ENCODE data around the gene PRPF8. TPM values are rescaled to one million over a fixed set of nuclear protein-coding genes. Genes with fewer than 3 reads are reported as not detected.

PRPF8 gene
- total RNA-seq, 4 donors from 2014 or later, result 123 to 413 (median 243) TPM

DNA sequence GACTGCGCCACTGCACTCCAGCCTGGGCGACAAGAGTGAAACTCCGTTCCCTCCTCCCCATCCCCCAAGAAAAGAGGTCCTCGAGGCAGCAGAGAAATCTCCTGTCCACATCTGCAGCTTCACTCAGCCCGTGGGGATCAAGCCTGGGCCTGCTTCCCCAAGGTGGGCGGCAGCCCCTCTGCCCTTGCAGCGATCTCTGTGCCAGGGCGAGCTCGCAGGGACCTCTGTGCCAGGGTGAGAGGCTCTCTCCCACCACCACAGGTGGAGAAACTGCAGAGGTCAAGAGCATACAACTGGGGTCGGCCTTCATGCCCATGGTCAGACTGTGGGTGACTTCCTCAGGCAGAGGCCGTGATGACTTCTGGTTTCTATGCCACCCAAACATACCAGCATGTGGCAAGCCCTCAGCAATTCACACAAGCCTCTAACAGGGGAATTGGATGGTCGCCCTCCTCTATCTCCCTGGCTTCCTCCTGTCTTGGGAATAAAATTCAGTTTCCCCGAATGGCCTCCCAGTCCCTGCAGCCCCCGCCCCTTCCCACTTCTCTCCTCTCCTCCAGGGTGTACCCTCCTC, 61.5 kb downstream of the PRPF8 start:
- TF ChIP-seq POLR2A (IDR thresholded peaks at IDR 0.05), result no peak
- TF ChIP-seq CTCF (IDR thresholded peaks at IDR 0.05), result no peak
- no peak for DNase-seq
- Histone ChIP-seq H3K4me1 (no peaks in the 10 kb centered on the region), H3K4me3 (no peak overlapping the region), H3K27ac (no peak overlapping the region), H3K9me3 (no peaks in the 10 kb centered on the region), H3K36me3 (no peaks in the 10 kb centered on the region), H3K27me3 (no peaks in the 10 kb centered on the region)
- intact Hi-C loops (cut with DNase I; ENCODE audit: low total_unique reads), result no loop called here

GRCh38 chr17:1621273-1621954, 63.3 kb downstream of the PRPF8 start:
- no peaks in the 10 kb centered on the region for H3K27me3 ChIP-seq
- no peak for DNase-seq
- H3K27ac ChIP-seq, result no peak overlapping the region
- no peaks in the 10 kb centered on the region for H3K4me1 ChIP-seq
- TF ChIP-seq POLR2A (IDR thresholded peaks at IDR 0.05), result no peak
- no peak for TF ChIP-seq CTCF (IDR thresholded peaks at IDR 0.05)
- no peaks in the 10 kb centered on the region for H3K9me3 ChIP-seq
- no peak overlapping the region for H3K4me3 ChIP-seq
- intact Hi-C loops (cut with DNase I; ENCODE audit: low total_unique reads), result no loop called here
- H3K36me3 ChIP-seq, result no peaks in the 10 kb centered on the region

DNA sequence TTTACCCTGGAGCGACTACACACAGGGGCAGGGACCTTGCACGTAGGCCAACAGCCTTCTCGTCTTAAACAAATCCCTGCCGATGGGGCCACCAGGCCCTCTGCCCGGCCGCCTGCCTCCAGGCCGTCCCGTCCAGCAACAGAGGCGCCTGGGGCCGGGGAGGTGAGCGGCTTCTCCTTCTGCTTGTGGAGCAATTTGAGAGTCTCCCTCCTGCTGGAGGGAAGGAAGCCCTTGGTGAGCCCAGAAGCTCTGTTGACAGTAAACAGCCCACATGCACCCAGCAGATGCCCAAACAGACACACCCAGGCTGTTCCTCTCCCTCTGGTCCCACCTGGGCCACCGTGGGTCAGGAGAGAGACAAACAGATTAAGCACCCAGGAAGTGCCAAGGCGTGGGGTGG, 64.2 kb downstream of the PRPF8 start:
- intact Hi-C loops (cut with DNase I; ENCODE audit: low total_unique reads), result no loop called here
- H3K9me3 ChIP-seq, result no peaks in the 10 kb centered on the region
- no peak for DNase-seq
- H3K4me3 ChIP-seq, result no peak overlapping the region
- no peaks in the 10 kb centered on the region for H3K4me1 ChIP-seq
- no peak for TF ChIP-seq CTCF (IDR thresholded peaks at IDR 0.05)
- H3K36me3 ChIP-seq, result no peaks in the 10 kb centered on the region
- H3K27ac ChIP-seq, result no peak overlapping the region
- no peaks in the 10 kb centered on the region for H3K27me3 ChIP-seq

DNA sequence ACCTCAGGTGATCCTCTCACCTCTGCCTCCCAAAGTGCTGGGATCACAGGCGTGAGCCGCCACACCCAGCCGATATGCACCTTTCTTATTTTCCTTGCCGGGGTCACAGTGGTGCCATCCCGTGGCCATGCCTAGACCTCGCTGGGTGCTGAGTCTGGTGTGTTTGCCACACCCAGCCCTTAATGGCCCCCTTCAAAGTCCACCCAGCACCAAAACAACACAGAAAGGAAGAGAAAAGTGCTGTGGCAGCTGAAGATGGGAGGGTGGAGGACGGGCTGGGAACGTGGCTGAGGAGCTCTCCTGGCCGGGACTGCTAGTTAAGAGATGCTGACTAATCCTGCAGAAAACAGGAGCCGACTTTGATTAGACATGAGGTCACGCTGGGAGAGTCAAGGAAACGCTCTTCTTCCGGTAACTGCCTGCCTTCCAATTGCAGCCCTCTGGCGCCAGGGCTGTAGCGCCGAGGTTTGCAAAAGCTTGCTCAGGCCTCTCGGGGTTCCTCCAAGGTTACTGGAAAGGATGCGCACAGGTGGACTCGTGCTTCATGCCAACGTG, 67.0 kb downstream of the PRPF8 start:
- Histone ChIP-seq H3K9me3 (no peaks in the 10 kb centered on the region), H3K27me3 (no peaks in the 10 kb centered on the region), H3K27ac (peak overlapping the region in 1 of 2 donors; percentile 54), H3K4me1 (no peaks in the 10 kb centered on the region), H3K36me3 (no peaks in the 10 kb centered on the region), H3K4me3 (no peak overlapping the region)
- TF ChIP-seq CTCF (IDR thresholded peaks at IDR 0.05) (no peak), POLR2A (IDR thresholded peaks at IDR 0.05) (no peak)
- intact Hi-C loops (cut with DNase I; ENCODE audit: low total_unique reads), result no loop called here
- DNase-seq, result peak in 1 of 2 donors; percentile 40

DNA sequence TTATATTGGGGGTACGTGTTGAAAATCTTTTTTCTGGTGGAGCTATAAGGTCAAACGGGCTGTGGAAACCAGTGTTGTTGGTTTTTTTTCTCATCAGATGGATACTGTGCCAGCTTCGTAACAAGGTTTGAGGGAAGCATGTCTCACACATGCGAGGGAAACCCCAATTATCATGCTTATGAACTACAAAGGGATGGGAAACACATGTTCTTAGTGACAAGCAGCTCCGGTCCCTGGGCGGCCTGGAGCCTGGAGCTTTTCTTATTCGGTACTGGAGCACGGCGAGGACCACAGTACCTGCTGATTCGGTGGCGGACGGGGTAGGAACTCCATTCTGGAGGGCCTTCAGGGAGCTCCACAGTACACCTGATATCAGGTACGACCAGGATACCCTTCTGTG, 68.6 kb downstream of the PRPF8 start:
- no peak for DNase-seq
- intact Hi-C loops (cut with DNase I; ENCODE audit: low total_unique reads), result no loop called here
- Histone ChIP-seq H3K4me3 (no peak overlapping the region), H3K36me3 (no peaks in the 10 kb centered on the region), H3K27ac (no peak overlapping the region), H3K9me3 (no peaks in the 10 kb centered on the region), H3K4me1 (no peaks in the 10 kb centered on the region), H3K27me3 (no peaks in the 10 kb centered on the region)
- no peak for TF ChIP-seq POLR2A (IDR thresholded peaks at IDR 0.05)
- no peak for TF ChIP-seq CTCF (IDR thresholded peaks at IDR 0.05)
